K562 (cell line): ENCODE measurements around the gene LOXHD1. TPM values are rescaled to one million over a fixed set of nuclear protein-coding genes. Genes with fewer than 3 reads are reported as not detected.

ENCODE experiments used
- ATAC-seq: fragments of 200-7000 bp; cut with Tn5 transposase; 3 replicates; pipeline ENCODE4 v1.9.1; 2020; ENCODE audit warnings: moderate library complexity
- BruUV-seq: library from RNA; stranded (reverse); fragments of 400-500 nt; replicated peaks from 2 replicates; lab custom pipeline; 2021; lab: Mats Ljungman, UMichigan
- CTCF ChIA-PET: fragments of 300-600 bp; formaldehyde crosslinking; extraction: SDS; loops from one replicate; lab custom pipeline; 2021; ENCODE audit warnings: low intra/inter-chr PET ratio; lab: Yijun Ruan, JAX
- POLR2A ChIA-PET: fragments of 300-600, 350-650 bp; sonication (Branson Sonifier 250); formaldehyde crosslinking; extraction: SDS; loops from one replicate; lab custom pipeline; 2021; ENCODE audit warnings: antibody characterized with exemption, inconsistent platforms; lab: Yijun Ruan, JAX
- DNase-seq, 4 experiments: peaks; one replicate each; pipeline versions ENCODE4 v3.0.0 to v3.0.0-alpha.2; 2011 to 2018; ENCODE audit warnings: low spot score in 3 of 4, mixed read lengths in 3 of 4; ENCODE audit errors: extremely low read depth in 1 of 4
- FAIRE-seq: peaks from 2 replicates; lab custom pipeline; 2011; peaks lifted over from hg19 to GRCh38; lab: Jason Lieb, UNC
- H2AFZ ChIP-seq: 2 replicates; pipeline ENCODE4 v1.6.0; 2011; ENCODE audit warnings: low read depth, low read length, control low read depth, inconsistent platforms
- H3K27ac ChIP-seq: fragments of 200-600 bp; 3 replicates; pipeline ENCODE4 v1.8.0; 2011; ENCODE audit warnings: low read depth, mild to moderate bottlenecking, control low read depth, inconsistent platforms, low read length, moderate library complexity, mixed read lengths; ENCODE audit errors: extremely low read depth
- H3K27me3 ChIP-seq, 2 experiments: fragments of 300-600 bp in 1 of 2; 2 replicates in 1 of 2; 3 replicates in 1 of 2; pipeline versions ENCODE4 v1.6.0 to v1.8.0; 2011; ENCODE audit warnings: inconsistent platforms in 2 of 2, low read length in 2 of 2, mild to moderate bottlenecking in 1 of 2, mixed read lengths in 1 of 2, moderate library complexity in 1 of 2; ENCODE audit not compliant: control insufficient read depth in 2 of 2, insufficient read depth in 2 of 2
- H3K36me3 ChIP-seq: fragments of 300-600 bp; 3 replicates; pipeline ENCODE4 v1.8.0; 2011; ENCODE audit warnings: mild to moderate bottlenecking, low read length, inconsistent platforms; ENCODE audit not compliant: control insufficient read depth, insufficient read depth
- H3K4me1 ChIP-seq, 2 experiments: fragments of 200-600 bp in 1 of 2; replicated peaks in 1 of 2; 2 replicates in 1 of 2; 3 replicates in 1 of 2; pipeline versions ENCODE4 v1.5.1 to v1.8.0; 2011; ENCODE audit warnings: inconsistent platforms in 2 of 2, low read length in 2 of 2, mild to moderate bottlenecking in 1 of 2, mixed read lengths in 1 of 2, moderate library complexity in 1 of 2; ENCODE audit not compliant: control insufficient read depth in 2 of 2, insufficient read depth in 2 of 2
- H3K4me2 ChIP-seq: 2 replicates; pipeline ENCODE4 v1.6.1; 2011; ENCODE audit warnings: low read length, control low read depth, inconsistent platforms, mixed read lengths; ENCODE audit not compliant: insufficient read depth
- H3K4me3 ChIP-seq: fragments of 200-600 bp; sonication (generic), shearing (Covaris generic); 2 replicates; pipeline ENCODE4 v1.5.1; 2016; ENCODE audit warnings: control low read depth, inconsistent platforms
- H3K79me2 ChIP-seq: fragments of 200-600 bp; 3 replicates; pipeline ENCODE4 v1.8.0; 2011; ENCODE audit warnings: low read length, inconsistent platforms; ENCODE audit not compliant: control insufficient read depth, insufficient read depth
- H3K9ac ChIP-seq, 2 experiments: 2 replicates each; pipeline versions ENCODE4 v1.6.0 to v1.6.1; 2011; ENCODE audit warnings: low read depth in 2 of 2, low read length in 2 of 2, control low read depth in 1 of 2, inconsistent platforms in 1 of 2, mild to moderate bottlenecking in 1 of 2, mixed read lengths in 1 of 2; ENCODE audit not compliant: insufficient read depth in 1 of 2
- H3K9me1 ChIP-seq: one replicate; pipeline ENCODE4 v1.6.0; 2011; ENCODE audit warnings: inconsistent platforms, mild to moderate bottlenecking, low read length, moderate library complexity; ENCODE audit not compliant: control insufficient read depth, insufficient read depth
- H3K9me3 ChIP-seq: replicated peaks from 2 replicates; pipeline ENCODE4 v1.5.1; 2011; ENCODE audit warnings: low read depth, low read length, inconsistent platforms; ENCODE audit not compliant: control insufficient read depth, insufficient read depth
- H4K20me1 ChIP-seq: replicated peaks from 2 replicates; pipeline ENCODE4 v1.6.1; 2011; ENCODE audit warnings: low read length, inconsistent platforms, mixed read lengths; ENCODE audit not compliant: control insufficient read depth, insufficient read depth
- CREB1 ChIP-seq, 2 experiments: sonication (generic) in 1 of 2; formaldehyde crosslinking in 1 of 2; IDR thresholded peaks; 2 replicates each; pipeline versions ENCODE4 v1.6.1 to v1.8.0; 2012 to 2022; ENCODE audit warnings: inconsistent platforms in 1 of 2, mild to moderate bottlenecking in 1 of 2, missing genetic modification reagents in 1 of 2, moderate library complexity in 1 of 2
- MXD1 ChIP-seq: fragments of 250-450 bp; sonication (Bioruptor Pico); IDR thresholded peaks from 2 replicates; pipeline ENCODE4 v1.8.0; 2021; ENCODE audit warnings: borderline replicate concordance, mild to moderate bottlenecking, moderate library complexity; ENCODE audit not compliant: poor library complexity, severe bottlenecking
- TEAD1 ChIP-seq, 2 experiments: fragments of 450-650 bp in 1 of 2; sonication (generic) in 1 of 2; formaldehyde crosslinking; IDR thresholded peaks; 2 replicates each; pipeline versions ENCODE4 v1.4.0 to v1.8.0; 2020 to 2022; ENCODE audit warnings: mild to moderate bottlenecking in 2 of 2, missing genetic modification reagents in 1 of 2
- TFAM ChIP-seq: fragments of 250-450 bp; sonication (Bioruptor Pico); conservative IDR thresholded peaks from 2 replicates; pipeline ENCODE4 v1.5.0; 2021; ENCODE audit warnings: mild to moderate bottlenecking, moderate library complexity
- ZBTB49 ChIP-seq: sonication (generic); formaldehyde crosslinking; IDR thresholded peaks from 2 replicates; pipeline ENCODE4 v1.8.0; 2022; ENCODE audit warnings: missing genetic modification reagents, mild to moderate bottlenecking, borderline replicate concordance
- ZNF232 ChIP-seq: sonication (generic); formaldehyde crosslinking; IDR thresholded peaks from 2 replicates; pipeline ENCODE4 v1.8.0; 2022; ENCODE audit warnings: mild to moderate bottlenecking, missing genetic modification reagents
- ZNF311 ChIP-seq: fragments of 250-450 bp; sonication (Bioruptor Pico); IDR thresholded peaks from 2 replicates; pipeline ENCODE4 v1.4.0; 2020; ENCODE audit warnings: mild to moderate bottlenecking, moderate library complexity
- ZNF589 ChIP-seq: fragments of 200-800 bp; sonication (Bioruptor generic); IDR thresholded peaks from 2 replicates; pipeline ENCODE4 v1.6.1; 2016; ENCODE audit warnings: low read depth, missing genetic modification characterization, missing compliant biosample characterization
- whole genome bisulfite sequencing: fragments of 100-300 bp; shearing (Covaris generic); methylation state at CpG from one replicate; pipeline ENCODE4 v1.1.6; 2016; ENCODE audit warnings: low coverage, mixed read lengths; ENCODE audit not compliant: insufficient coverage; ENCODE audit errors: missing lambda C conversion rate; 5-methylcytosine and 5-hydroxymethylcytosine counted together
- in situ Hi-C: fragments of 300-500 bp; cut with MboI; formaldehyde crosslinking; loops from 4 replicates; pipeline ENCODE4 v1.15.0; 2018; ENCODE audit warnings: inconsistent platforms, mixed read lengths
- intact Hi-C: fragments of 100-400 bp; cut with micrococcal nuclease; formaldehyde crosslinking; loops from 2 replicates; pipeline ENCODE4 v1.14.2; 2022
- polyA plus RNA-seq, 8 experiments: library from polyadenylated mRNA; depleted of rRNA in 4 of 8; stranded (reverse) in 5 of 8; unstranded in 3 of 8; fragments of >200 nt; fragmentation: Nextera tagmentation in 2 of 8; fragmentation: Illumina TruSeq in 1 of 8; extraction: Ambion mirVana in 2 of 8; extraction: Trizol in 1 of 8; gene quantifications; 2 replicates each; pipeline versions ENCODE4 v1.2.1 to v1.2.3, GENCODE V29; 2011 to 2014; ENCODE audit warnings: inconsistent platforms in 1 of 8, missing spikeins in 1 of 8
- total RNA-seq, 7 experiments: library from RNA; depleted of rRNA in 6 of 7; stranded (reverse); fragments of >200 nt in 6 of 7; fragmentation: Illumina TruSeq in 2 of 7; extraction: Trizol in 2 of 7; gene quantifications; 2 replicates each; pipeline versions ENCODE4 v1.2.1 to v1.2.3, GENCODE V29; 2011 to 2021; ENCODE audit warnings: low replicate concordance in 1 of 7

Gene LOXHD1
- total and polyA plus RNA-seq, 9 of the 15 experiments (the other 6 are each of a cell fraction or from before 2014, with no cell fraction given): not detected

GRCh38 chr18:46565256-46565655 is 91.8 kb downstream of the LOXHD1 start:
- BruUV-seq: no TSS peak
- Histone ChIP-seq H4K20me1 (no peaks in the 10 kb centered on the region), H3K79me2 (no peaks in the 10 kb centered on the region), H3K9me3 (no peaks in the 10 kb centered on the region), H3K4me2 (no peak overlapping the region), H3K4me3 (no peak overlapping the region), H3K27ac (no peak overlapping the region), H3K36me3 (no peaks in the 10 kb centered on the region), H3K9ac (no peak overlapping the region), H3K27me3 (peaks cover 0 to 20% of the 10 kb centered on the region in 2 experiments; a peak in 2 of 5 replicates), H3K9me1 (no peaks in the 10 kb centered on the region), H2AFZ (no peak overlapping the region), H3K4me1 (no peaks in the 10 kb centered on the region)
- no peak for TF ChIP-seq MXD1 (CRISPR knock-in tag)
- TF ChIP-seq TFAM: no peak
- no peak for TF ChIP-seq CREB1 (IDR thresholded peaks at IDR 0.05)
- no peak for TF ChIP-seq CREB1 (CRISPR knock-in tag; IDR thresholded peaks at IDR 0.05)
- no peak for TF ChIP-seq ZBTB49 (CRISPR knock-in tag)
- no peak for TF ChIP-seq TEAD1 (CRISPR knock-in tag; IDR thresholded peaks at IDR 0.05)
- TF ChIP-seq ZNF311: no peak
- no peak for TF ChIP-seq ZNF589 (CRISPR knock-in tag)
- TF ChIP-seq ZNF232: no peak
- no peak for DNase-seq
- FAIRE-seq: no peak
- POLR2A ChIA-PET: no interaction called here
- ATAC-seq: no peak
- in situ Hi-C loops: no loop called here
- 0% methylated on average over 5 of the region's 5 CpGs for WGBS
- CTCF ChIA-PET: no interaction called here
- intact Hi-C loops: no loop called here
